Measurements from ENCODE around the gene ABR. TPM values are rescaled to one million over a fixed set of nuclear protein-coding genes. Genes with fewer than 3 reads are reported as not detected.

Gene ABR
- total RNA-seq, 2 donors from 2014 or later = 101 to 130 TPM

DNA sequence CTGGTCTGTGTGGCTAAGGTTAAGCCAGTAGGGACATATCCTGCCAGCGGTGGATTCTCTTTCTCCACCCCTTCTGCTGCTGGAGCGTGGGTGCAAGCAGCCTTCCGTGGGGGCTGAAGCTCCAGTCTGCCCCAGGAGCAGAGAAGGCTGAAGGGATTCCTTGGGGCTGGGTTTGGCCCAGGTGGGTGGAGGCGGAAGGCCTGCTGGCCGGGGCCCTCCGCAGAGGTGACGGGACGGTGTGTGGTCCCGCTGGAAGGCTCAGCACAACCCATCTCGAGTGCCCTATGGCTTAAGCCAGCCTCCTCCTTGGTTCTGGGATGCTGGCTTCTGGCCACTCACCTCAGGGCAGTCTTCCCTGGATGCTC, 169.7 kb downstream of the ABR start:
- Mint-ChIP-seq H3K4me1 (peaks cover 5% of the 10 kb centered on the region), H3K4me3 (no peak overlapping the region), H3K27me3 (no peaks in the 10 kb centered on the region), H3K27ac (no peak overlapping the region), H3K36me3 (ENCODE audit: low read depth) (no peaks in the 10 kb centered on the region)
- ATAC-seq = no peak
- DNase-seq = no peak
- H3K9me3 ChIP-seq (ENCODE audit: control insufficient read depth, low read length, poor library complexity, severe bottlenecking) = no peaks in the 10 kb centered on the region

DNA sequence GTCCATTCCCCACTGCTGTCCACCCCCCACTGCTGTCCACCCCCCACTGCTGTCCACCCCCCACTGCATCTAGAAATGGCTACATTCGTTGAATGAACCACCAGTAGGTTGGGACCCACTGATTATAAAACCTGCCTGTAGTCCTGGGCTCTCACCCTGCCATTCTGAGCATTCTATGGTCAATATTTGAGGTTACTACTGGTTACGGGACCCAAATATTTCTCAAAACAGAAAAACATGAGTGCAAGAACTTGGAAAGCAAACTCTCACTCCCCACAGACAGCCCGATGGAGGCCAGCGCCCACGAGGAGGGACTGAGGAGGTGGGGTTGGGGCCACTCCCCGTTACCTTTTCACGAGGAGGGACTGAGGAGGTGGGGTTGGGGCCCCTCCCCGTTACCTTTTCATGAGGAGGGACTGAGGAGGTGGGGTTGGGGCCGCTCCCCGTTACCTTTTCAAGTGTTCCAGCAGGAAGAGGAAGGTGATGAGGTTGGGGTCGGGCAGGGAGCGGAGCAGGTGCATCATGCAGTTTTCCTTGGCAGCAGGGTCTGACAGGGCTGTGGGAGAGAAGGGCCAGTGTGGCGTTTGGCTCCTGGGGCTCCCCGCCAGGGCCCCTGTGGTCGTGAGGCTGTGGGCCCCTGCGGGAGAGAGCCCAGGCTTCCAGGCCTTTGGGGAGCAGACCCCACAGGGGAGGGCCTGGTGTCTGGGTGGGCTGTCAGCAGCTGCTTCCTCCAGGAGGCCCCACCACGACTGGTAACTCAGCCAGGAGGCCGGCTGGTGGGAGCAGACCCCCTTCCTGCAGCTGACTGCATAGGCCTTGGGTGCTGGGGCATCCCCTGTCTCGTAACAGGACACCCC, 170.3 kb downstream of the ABR start:
- DNase-seq = no peak
- no peak overlapping the region for H3K27ac Mint-ChIP-seq
- no peaks in the 10 kb centered on the region for H3K9me3 ChIP-seq (ENCODE audit: control insufficient read depth, low read length, poor library complexity, severe bottlenecking)
- no peak overlapping the region for H3K4me3 Mint-ChIP-seq
- H3K27me3 Mint-ChIP-seq = no peaks in the 10 kb centered on the region
- peaks cover 6% of the 10 kb centered on the region for H3K4me1 Mint-ChIP-seq
- ATAC-seq = no peak
- no peaks in the 10 kb centered on the region for H3K36me3 Mint-ChIP-seq (ENCODE audit: low read depth)

DNA sequence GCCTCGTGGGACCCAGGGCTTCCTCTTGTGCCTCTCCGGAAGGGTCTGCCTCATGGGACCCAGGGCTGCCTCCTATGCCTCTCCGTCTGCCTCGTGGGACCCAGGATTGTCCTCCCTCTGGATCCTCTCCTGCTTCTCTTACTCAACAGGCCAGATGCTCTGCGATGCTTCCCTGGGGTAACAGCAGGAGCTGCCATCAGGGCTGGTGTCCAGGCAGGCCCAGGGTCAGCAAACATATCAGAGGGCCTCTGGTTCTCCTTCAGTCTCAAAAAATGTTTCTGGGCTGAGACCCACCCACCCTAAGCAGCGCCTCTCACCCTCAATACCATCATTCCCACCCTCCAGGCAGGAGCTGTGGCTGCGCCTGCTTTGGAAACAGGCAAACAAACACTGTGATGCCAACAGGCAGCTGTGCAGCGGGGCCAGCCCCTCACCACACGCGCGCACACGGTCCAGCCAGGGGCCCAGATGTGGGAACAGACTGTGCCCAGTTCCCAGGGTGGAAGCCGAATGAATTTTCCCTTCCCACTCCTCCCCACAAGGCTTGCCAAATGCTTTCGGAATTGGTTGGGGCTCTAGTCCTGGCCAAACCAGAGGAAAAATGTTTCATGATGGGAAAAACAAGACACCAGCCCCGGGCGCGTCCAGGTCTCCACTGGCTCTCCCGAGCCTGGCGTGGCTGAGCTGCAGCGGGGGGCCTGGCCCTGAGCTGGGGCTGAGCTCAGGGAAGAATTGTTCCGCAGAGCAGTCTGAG, 171.6 kb downstream of the ABR start:
- Mint-ChIP-seq H3K27ac (no peak overlapping the region), H3K4me1 (peaks cover 6% of the 10 kb centered on the region), H3K36me3 (ENCODE audit: low read depth) (no peaks in the 10 kb centered on the region), H3K27me3 (no peaks in the 10 kb centered on the region), H3K4me3 (no peak overlapping the region)
- no peak for DNase-seq
- no peaks in the 10 kb centered on the region for H3K9me3 ChIP-seq (ENCODE audit: control insufficient read depth, low read length, poor library complexity, severe bottlenecking)
- no peak for ATAC-seq

DNA sequence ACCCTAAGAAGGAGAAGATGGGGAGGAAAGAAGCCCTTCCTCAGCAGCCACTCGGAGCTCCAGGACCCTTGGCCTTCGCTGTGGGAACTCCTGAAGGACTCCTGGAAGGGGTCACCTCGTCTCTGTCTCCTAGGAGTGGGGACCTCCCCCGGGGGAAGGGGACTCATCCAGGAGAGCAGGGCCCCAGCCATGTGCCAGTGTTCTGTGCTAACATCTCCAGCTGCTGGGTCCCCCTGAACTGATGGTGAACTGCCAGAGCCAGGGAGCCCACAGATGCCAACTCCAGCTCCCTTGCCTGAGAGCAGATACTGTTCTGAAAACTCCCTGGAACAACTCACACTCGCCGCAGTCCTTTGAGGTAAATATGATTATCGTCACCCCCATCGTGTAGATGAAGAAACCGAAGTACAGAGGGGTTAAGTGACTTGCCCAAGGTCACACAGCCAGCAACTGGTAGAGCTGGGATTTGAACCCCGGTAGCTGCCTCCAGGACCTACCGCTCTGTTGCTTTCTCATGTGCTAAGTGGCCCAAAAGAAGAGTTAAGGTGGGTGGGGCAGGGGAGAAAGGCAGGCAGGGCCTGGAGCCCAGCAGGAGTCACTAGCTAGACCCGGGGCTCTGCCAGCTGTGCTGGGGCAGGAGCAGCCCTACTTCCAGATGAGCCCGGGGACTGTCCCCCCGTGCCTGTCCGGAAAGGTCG, 172.3 kb downstream of the ABR start:
- Mint-ChIP-seq H3K27ac (no peak overlapping the region), H3K36me3 (ENCODE audit: low read depth) (no peaks in the 10 kb centered on the region), H3K27me3 (no peaks in the 10 kb centered on the region), H3K4me3 (no peak overlapping the region), H3K4me1 (peaks cover 6% of the 10 kb centered on the region)
- DNase-seq (no peak), ATAC-seq (no peak)
- no peaks in the 10 kb centered on the region for H3K9me3 ChIP-seq (ENCODE audit: control insufficient read depth, low read length, poor library complexity, severe bottlenecking)

DNA sequence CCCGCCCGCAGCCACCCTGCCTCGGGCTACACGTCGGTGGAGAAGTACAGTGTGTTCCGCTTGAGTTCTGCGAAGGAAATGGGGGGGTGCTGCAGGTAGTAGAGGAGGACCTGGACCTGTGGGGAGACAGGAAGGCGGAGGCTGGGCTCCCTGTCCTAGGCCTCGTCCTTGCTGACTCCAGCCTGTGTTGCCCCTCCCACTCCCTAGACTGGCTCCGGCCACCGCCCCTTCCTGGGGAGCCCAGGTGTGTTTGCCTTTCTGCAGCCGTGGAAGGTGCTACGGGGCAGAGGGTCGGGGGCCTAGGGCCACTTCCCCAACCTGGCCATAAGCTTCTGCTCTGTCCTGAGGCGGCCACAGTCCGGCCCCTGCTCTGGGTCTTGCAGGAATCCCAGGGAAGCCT, 173.7 kb downstream of the ABR start:
- DNase-seq (no peak), ATAC-seq (no peak)
- Mint-ChIP-seq H3K4me3 (no peak overlapping the region), H3K27ac (no peak overlapping the region), H3K4me1 (peaks cover 6% of the 10 kb centered on the region), H3K36me3 (ENCODE audit: low read depth) (peaks cover 3% of the 10 kb centered on the region), H3K27me3 (no peaks in the 10 kb centered on the region)
- H3K9me3 ChIP-seq (ENCODE audit: control insufficient read depth, low read length, poor library complexity, severe bottlenecking) = no peaks in the 10 kb centered on the region

DNA sequence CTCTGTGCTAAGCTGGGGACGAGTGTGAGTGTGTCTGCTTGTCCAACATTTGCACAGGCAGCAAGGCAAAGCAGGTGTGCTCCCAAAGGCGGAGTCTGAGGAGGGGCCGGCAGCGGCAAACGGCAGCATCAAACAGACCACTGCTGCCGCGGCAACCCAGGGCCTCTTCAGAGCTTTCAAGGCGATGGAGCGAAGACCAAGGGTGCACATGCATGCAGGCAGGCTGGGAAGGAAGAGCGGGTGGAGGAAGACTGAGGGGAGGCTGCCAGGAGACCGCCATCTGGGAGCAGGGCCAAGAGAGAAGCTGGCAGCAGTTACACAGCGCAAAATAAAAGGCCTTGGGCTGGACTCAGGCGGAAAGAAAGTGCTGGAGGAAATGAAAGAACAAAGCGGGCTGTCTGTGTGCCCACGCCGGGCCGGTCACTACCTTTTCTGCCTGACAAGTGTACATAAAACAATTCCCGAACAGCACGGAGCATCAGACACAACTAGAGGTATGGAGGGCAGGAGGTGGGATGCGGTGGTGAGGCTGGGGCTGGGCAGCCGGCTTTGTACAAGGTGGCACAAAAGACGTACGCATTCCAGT, 174.3 kb downstream of the ABR start:
- DNase-seq (no peak), ATAC-seq (no peak)
- Mint-ChIP-seq H3K4me1 (peaks cover 6% of the 10 kb centered on the region), H3K27me3 (no peaks in the 10 kb centered on the region), H3K36me3 (ENCODE audit: low read depth) (peaks cover 3% of the 10 kb centered on the region), H3K27ac (no peak overlapping the region), H3K4me3 (no peak overlapping the region)
- H3K9me3 ChIP-seq (ENCODE audit: control insufficient read depth, low read length, poor library complexity, severe bottlenecking) = no peaks in the 10 kb centered on the region

DNA sequence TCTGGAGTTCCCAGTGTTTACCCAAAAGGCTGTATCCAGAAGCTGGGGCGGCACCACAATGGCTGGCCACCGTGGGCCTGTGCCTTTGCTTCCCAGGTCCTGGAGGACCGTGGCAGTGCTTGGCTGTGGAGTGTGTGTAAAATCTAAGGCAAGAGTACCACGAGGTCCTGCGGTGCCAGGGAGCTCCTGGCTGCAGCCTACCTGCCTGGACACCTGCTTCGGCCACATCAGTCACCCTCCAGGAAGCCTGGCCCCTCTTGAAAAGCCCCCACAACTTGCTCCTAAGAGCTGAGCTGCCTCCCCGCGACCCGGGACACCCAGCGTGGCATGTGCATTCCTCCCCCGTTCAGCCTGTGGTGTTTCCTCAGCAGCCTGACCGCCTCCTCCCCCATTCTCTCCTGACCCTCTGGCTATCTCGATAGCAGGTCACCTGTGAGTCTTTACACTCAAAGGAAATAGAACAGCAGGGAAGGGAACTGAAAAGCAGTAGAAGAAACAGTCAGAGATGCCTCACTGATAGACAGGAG, 174.9 kb downstream of the ABR start:
- H3K4me3 Mint-ChIP-seq = no peak overlapping the region
- H3K36me3 Mint-ChIP-seq (ENCODE audit: low read depth) = peaks cover 3% of the 10 kb centered on the region
- H3K27ac Mint-ChIP-seq = no peak overlapping the region
- no peaks in the 10 kb centered on the region for H3K9me3 ChIP-seq (ENCODE audit: control insufficient read depth, low read length, poor library complexity, severe bottlenecking)
- ATAC-seq (no peak), DNase-seq (no peak)
- no peaks in the 10 kb centered on the region for H3K27me3 Mint-ChIP-seq
- peaks cover 6% of the 10 kb centered on the region for H3K4me1 Mint-ChIP-seq

DNA sequence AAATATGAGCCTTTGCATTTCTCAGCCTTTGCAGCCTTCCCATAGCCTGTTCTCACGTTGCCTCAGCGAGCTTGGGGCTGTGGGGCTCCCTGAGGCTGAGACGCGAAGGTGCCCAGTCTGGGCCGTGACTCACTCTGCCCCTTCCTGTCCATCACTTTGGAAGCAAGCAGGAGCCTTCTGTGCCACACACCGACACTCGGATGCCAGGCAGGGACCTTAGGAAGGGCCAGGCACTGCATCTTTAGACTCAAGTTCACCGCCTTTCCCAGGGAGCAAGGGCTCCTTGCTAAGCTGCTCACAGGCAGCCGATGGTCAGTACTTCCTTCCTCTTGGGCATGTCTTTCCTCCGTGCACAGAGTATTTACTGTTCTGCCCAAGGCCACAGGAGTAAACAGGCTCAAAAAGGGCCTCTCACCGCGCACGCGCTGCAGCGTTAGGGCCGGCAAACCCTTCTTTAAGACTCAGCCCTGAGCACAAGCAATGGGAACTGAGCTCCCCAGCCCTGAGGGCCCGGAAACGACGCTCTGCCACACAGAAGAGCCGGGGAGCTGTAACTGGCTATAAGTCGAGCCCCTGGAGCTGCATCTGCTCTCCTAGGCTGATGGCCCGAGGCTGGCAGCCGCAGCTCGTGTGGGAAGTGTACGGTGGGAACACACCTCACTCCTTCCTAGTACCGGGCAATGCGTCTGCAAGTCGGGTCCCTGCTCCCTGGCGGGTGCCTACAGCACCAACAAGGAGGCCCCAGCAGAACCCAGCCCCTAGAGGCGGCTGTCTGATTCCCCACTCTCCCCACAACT, 175.6 kb downstream of the ABR start:
- peaks cover 3% of the 10 kb centered on the region for H3K36me3 Mint-ChIP-seq (ENCODE audit: low read depth)
- no peak overlapping the region for H3K27ac Mint-ChIP-seq
- peaks cover 8% of the 10 kb centered on the region for H3K4me1 Mint-ChIP-seq
- no peaks in the 10 kb centered on the region for H3K27me3 Mint-ChIP-seq
- no peak for DNase-seq
- no peaks in the 10 kb centered on the region for H3K9me3 ChIP-seq (ENCODE audit: control insufficient read depth, low read length, poor library complexity, severe bottlenecking)
- no peak for ATAC-seq
- H3K4me3 Mint-ChIP-seq = no peak overlapping the region

DNA sequence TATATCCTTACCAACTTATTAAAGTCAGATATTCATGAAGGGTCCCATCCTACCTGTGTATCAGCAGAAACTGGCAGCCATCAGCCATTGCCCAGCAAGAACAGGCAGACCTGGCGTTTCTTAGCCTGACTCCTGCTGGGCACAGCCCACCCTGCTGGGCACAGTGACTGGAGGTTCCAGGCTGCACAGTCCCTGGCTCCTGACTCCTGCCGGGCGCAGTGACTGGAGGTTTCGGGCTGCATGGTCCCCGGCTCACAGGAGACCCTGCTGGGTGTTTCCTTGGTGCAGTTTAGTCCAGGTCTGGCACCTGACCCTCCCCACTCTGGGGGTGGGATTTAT, 176.2 kb downstream of the ABR start:
- no peaks in the 10 kb centered on the region for H3K9me3 ChIP-seq (ENCODE audit: control insufficient read depth, low read length, poor library complexity, severe bottlenecking)
- Mint-ChIP-seq H3K27me3 (no peaks in the 10 kb centered on the region), H3K4me3 (no peak overlapping the region), H3K36me3 (ENCODE audit: low read depth) (peaks cover 3% of the 10 kb centered on the region), H3K27ac (no peak overlapping the region), H3K4me1 (peaks cover 10% of the 10 kb centered on the region)
- ATAC-seq = no peak
- no peak for DNase-seq

DNA sequence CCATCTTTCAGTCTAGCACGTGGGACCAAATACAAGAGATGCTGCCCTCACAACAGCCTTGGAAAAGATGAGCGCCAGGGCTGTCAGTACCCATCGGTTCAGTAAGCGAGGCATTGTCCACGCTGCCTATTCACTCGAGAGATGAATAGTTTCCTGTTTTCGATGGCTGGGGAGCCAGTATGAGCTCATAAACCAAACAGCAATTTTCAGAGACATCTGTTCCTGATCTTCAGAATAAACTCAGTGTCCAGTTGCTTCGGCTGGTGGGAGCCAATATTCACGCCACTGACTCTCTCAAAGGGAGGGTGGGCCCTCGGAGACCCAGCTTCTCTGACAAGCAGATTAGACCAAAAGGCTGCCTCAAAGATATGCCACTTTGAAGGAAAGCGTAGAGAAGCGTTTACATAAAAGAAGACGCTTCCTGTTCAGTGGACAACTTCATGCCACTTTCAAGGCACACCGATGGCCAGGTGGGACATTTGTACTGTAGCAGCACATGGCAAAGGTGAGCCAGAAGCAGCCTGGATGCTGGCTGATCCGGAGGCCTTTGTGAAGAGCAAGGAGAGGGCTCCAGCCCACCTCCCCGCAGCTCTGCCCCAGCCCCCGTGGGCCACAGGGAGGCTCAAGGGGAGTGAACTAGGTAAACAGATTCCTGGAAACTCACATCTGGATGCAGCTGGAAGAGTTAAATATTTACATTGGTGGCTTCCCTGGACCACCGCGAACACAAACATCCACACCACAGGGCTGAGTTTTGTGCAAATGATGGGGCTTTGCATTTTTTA, 176.8 kb downstream of the ABR start:
- no peaks in the 10 kb centered on the region for H3K27me3 Mint-ChIP-seq
- no peak overlapping the region for H3K27ac Mint-ChIP-seq
- DNase-seq (no peak), ATAC-seq (no peak)
- H3K9me3 ChIP-seq (ENCODE audit: control insufficient read depth, low read length, poor library complexity, severe bottlenecking) = no peaks in the 10 kb centered on the region
- H3K4me1 Mint-ChIP-seq = peaks cover 17% of the 10 kb centered on the region
- peak overlapping the region; percentile 62 for H3K4me3 Mint-ChIP-seq
- H3K36me3 Mint-ChIP-seq (ENCODE audit: low read depth) = peaks cover 3% of the 10 kb centered on the region

DNA sequence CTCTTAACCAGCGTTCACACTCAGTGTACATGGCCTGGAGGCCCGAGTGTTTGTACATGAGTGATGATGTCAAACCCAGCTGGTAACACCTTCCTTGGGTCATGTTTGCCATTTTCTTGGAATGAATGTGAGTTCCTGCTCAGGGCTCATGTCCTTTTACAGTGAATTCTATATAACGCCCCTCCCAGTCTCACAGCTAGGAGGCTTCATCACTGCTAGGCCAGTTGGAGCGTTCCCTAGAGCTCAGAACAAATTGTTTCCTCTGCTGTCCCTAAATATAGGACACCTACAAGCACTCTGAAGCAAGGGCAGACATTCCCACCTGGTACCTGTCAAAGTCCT, 177.4 kb downstream of the ABR start:
- H3K36me3 Mint-ChIP-seq (ENCODE audit: low read depth) = peaks cover 3% of the 10 kb centered on the region
- no peaks in the 10 kb centered on the region for H3K9me3 ChIP-seq (ENCODE audit: control insufficient read depth, low read length, poor library complexity, severe bottlenecking)
- DNase-seq (no peak), ATAC-seq (no peak)
- peak overlapping the region; percentile 62 for H3K4me3 Mint-ChIP-seq
- H3K4me1 Mint-ChIP-seq = peaks cover 19% of the 10 kb centered on the region
- no peaks in the 10 kb centered on the region for H3K27me3 Mint-ChIP-seq
- H3K27ac Mint-ChIP-seq = no peak overlapping the region
